ENCODE measurements around the gene BICD1.
"Not testable (repeated sequence)": the region's sequence is repeated elsewhere in the genome, so short reads cannot be mapped to it uniquely, and the experiment has no call there.

The BICD1 gene

GRCh38 chr12:32249777-32250176, 143.1 kb downstream of the BICD1 start:
- no peak for DNase-seq

- no peak for DNase-seq
Observed at GRCh38 chr12:32252199-32253073, 145.8 kb downstream of the BICD1 start.

GRCh38 chr12:32253154-32253790, 146.6 kb downstream of the BICD1 start:
- DNase-seq: no peak

GRCh38 chr12:32254260-32254956, 147.8 kb downstream of the BICD1 start:
- DNase-seq: no peak

GRCh38 chr12:32255588-32255987, 148.9 kb downstream of the BICD1 start:
- DNase-seq: no peak

- no peak for DNase-seq
Observed at GRCh38 chr12:32257695-32258496, 151.2 kb downstream of the BICD1 start.

GRCh38 chr12:32260696-32261095, 154.0 kb downstream of the BICD1 start:
- no peak for DNase-seq

GRCh38 chr12:32261638-32262037, 155.0 kb downstream of the BICD1 start:
- DNase-seq: no peak

- no peak for DNase-seq
Observed at GRCh38 chr12:32264961-32265360, 158.3 kb downstream of the BICD1 start.

GRCh38 chr12:32265456-32265855, 158.8 kb downstream of the BICD1 start:
- no peak for DNase-seq

GRCh38 chr12:32265951-32266350, 159.3 kb downstream of the BICD1 start:
- DNase-seq: no peak

- peak in 1 of 2 experiments; percentile 49 for DNase-seq
Observed at GRCh38 chr12:32266756-32267155, 160.1 kb downstream of the BICD1 start.

- DNase-seq: no peak
Observed at GRCh38 chr12:32270818-32271710, 164.4 kb downstream of the BICD1 start.

GRCh38 chr12:32272465-32272864, 165.8 kb downstream of the BICD1 start:
- no peak for DNase-seq

GRCh38 chr12:32273063-32273522, 166.4 kb downstream of the BICD1 start:
- DNase-seq: no peak

GRCh38 chr12:32273712-32274111, 167.1 kb downstream of the BICD1 start:
- no peak for DNase-seq

GRCh38 chr12:32274665-32275064, 168.0 kb downstream of the BICD1 start:
- no peak for DNase-seq

- DNase-seq: not testable (repeated sequence)
Observed at GRCh38 chr12:32275520-32275919, 168.9 kb downstream of the BICD1 start.

GRCh38 chr12:32277774-32278173, 171.1 kb downstream of the BICD1 start:
- no peak for DNase-seq

- DNase-seq: no peak
Observed at GRCh38 chr12:32281098-32281497, 174.5 kb downstream of the BICD1 start.

- DNase-seq: no peak
Observed at GRCh38 chr12:32284561-32284960, 177.9 kb downstream of the BICD1 start.

- DNase-seq: no peak
Observed at GRCh38 chr12:32285021-32285420, 178.4 kb downstream of the BICD1 start.

All from NCI-H1930 (cell line).